ENCODE results near the gene C1QTNF2.

GRCh38 chr5:160387445-160387844 lies 17.0 kb upstream of the C1QTNF2 start:
- TF ChIP-seq CTCF (IDR thresholded peaks at IDR 0.05) (no peak), POLR2A (IDR thresholded peaks at IDR 0.05) (no peak), POLR2AphosphoS5 (IDR thresholded peaks at IDR 0.05) (no peak)
